HG02852 (cell line): Measurements from ENCODE around the gene RRAGC.

ENCODE experiments used
- ATAC-seq: cut with Tn5 transposase; IDR thresholded peaks from one replicate; pipeline ENCODE4 v1.9.1; 2021; ENCODE audit warnings: mild to moderate bottlenecking, moderate library complexity; ENCODE audit not compliant: unreplicated experiment

Gene RRAGC

GRCh38 chr1:38788341-38789336 lies 70.9 kb downstream of the RRAGC start:
- ATAC-seq, result no peak
